DOHH2 (cell line): Measurements from ENCODE around the gene MED12L.

Experiments used
- EZH2phosphoT487 ChIP-seq: fragments of 200-600 bp; sonication (generic); IDR thresholded peaks from 2 replicates; pipeline ENCODE4 v1.6.1; 2017; ENCODE audit warnings: borderline replicate concordance, mild to moderate bottlenecking, antibody characterized with exemption, low read length, moderate library complexity, mixed read lengths
- TF ChIP-seq, protein P1 (sequence below): fragments of 200-600 bp; sonication (generic); IDR thresholded peaks from one replicate; pipeline ENCODE4 v1.5.1; 2014; ENCODE audit warnings: antibody characterized with exemption, mild to moderate bottlenecking, low read depth, low read length; ENCODE audit not compliant: poor library complexity, severe bottlenecking

DNA sequence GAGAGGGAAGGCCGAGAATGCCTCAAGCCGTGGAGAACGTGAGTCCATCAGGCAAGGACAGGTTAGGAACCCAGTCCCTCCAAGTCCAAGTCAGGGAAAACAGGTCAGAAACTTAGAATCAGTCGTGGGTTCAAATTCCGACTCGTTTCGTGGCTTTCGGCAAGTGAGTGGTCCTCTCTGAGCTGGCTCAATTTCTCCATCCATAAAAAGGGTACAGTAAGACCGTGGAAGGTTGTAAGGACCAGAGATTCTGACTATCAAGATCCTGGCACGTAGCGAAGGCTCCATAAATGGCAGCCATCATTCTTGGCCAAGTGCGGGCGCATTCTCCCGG lies 604 bp upstream of the MED12L start:
- TF ChIP-seq, protein P1, sequence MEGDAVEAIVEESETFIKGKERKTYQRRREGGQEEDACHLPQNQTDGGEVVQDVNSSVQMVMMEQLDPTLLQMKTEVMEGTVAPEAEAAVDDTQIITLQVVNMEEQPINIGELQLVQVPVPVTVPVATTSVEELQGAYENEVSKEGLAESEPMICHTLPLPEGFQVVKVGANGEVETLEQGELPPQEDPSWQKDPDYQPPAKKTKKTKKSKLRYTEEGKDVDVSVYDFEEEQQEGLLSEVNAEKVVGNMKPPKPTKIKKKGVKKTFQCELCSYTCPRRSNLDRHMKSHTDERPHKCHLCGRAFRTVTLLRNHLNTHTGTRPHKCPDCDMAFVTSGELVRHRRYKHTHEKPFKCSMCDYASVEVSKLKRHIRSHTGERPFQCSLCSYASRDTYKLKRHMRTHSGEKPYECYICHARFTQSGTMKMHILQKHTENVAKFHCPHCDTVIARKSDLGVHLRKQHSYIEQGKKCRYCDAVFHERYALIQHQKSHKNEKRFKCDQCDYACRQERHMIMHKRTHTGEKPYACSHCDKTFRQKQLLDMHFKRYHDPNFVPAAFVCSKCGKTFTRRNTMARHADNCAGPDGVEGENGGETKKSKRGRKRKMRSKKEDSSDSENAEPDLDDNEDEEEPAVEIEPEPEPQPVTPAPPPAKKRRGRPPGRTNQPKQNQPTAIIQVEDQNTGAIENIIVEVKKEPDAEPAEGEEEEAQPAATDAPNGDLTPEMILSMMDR = no peak
- no peak for TF ChIP-seq EZH2phosphoT487
